OCI-LY7 (cell line): Measurements from ENCODE around the gene ICA1L. TPM values are rescaled to one million over a fixed set of nuclear protein-coding genes. Genes with fewer than 3 reads are reported as not detected.

Experiments
- BruUV-seq: library from RNA; stranded (reverse); fragments of 400-500 nt; replicated peaks from 2 replicates; lab custom pipeline; 2021; lab: Mats Ljungman, UMichigan
- CTCF ChIA-PET: fragments of 300-600 bp; sonication (Branson Sonifier 250); formaldehyde crosslinking; loops from one replicate; lab custom pipeline; 2022; ENCODE audit warnings: antibody characterized with exemption; ENCODE audit not compliant: unreplicated experiment; lab: Charles Lee
- POLR2A ChIA-PET: fragments of 300-600 bp; sonication (Branson Sonifier 250); formaldehyde crosslinking; loops from one replicate; lab custom pipeline; 2022; ENCODE audit warnings: antibody characterized with exemption; lab: Charles Lee
- DNase-seq: peaks from one replicate; pipeline ENCODE4 v3.0.0-alpha.2; 2015; ENCODE audit warnings: low spot score
- H2AFZ ChIP-seq: fragments of 200-600 bp; sonication (generic), shearing (Covaris generic); 2 replicates; pipeline ENCODE4 v1.6.1; 2014; ENCODE audit warnings: mild to moderate bottlenecking, antibody characterized with exemption, low read length, moderate library complexity
- H3K27ac ChIP-seq: fragments of 200-600 bp; sonication (generic); 2 replicates; pipeline ENCODE4 v1.5.1; 2014; ENCODE audit warnings: mixed run types, low read depth, mild to moderate bottlenecking, moderate library complexity, low read length, inconsistent platforms; ENCODE audit not compliant: poor library complexity, severe bottlenecking
- H3K36me3 ChIP-seq: fragments of 200-600 bp; sonication (generic); 2 replicates; pipeline ENCODE4 v1.6.1; 2014; ENCODE audit warnings: mild to moderate bottlenecking, antibody characterized with exemption, low read length, moderate library complexity, mixed read lengths; ENCODE audit not compliant: insufficient read depth
- H3K4me1 ChIP-seq: fragments of 200-600 bp; sonication (generic); 2 replicates; pipeline ENCODE4 v1.5.1; 2014; ENCODE audit warnings: mild to moderate bottlenecking, low read length; ENCODE audit not compliant: insufficient read depth, poor library complexity, severe bottlenecking
- H3K4me2 ChIP-seq: fragments of 200-600 bp; sonication (generic); 2 replicates; pipeline ENCODE4 v1.6.1; 2014; ENCODE audit warnings: mild to moderate bottlenecking, low read length
- H3K4me3 ChIP-seq: fragments of 200-600 bp; sonication (generic); 2 replicates; pipeline ENCODE4 v1.5.1; 2014; ENCODE audit warnings: mild to moderate bottlenecking, low read depth, low read length; ENCODE audit not compliant: poor library complexity, severe bottlenecking
- H3K79me2 ChIP-seq: fragments of 200-600 bp; sonication (generic); 2 replicates; pipeline ENCODE4 v1.6.1; 2016; ENCODE audit warnings: low read depth, mild to moderate bottlenecking, low read length, moderate library complexity, mixed read lengths; ENCODE audit not compliant: insufficient read depth
- H3K9me2 ChIP-seq: fragments of 200-600 bp; sonication (generic); 2 replicates; pipeline ENCODE4 v1.6.1; 2016; ENCODE audit warnings: mild to moderate bottlenecking, low read length, mixed read lengths; ENCODE audit not compliant: insufficient read depth
- H3K9me3 ChIP-seq: fragments of 200-600 bp; sonication (generic); 2 replicates; pipeline ENCODE4 v1.6.1; 2014; ENCODE audit warnings: mild to moderate bottlenecking, mixed run types, low read length, mixed read lengths
- H4K20me1 ChIP-seq: fragments of 200-600 bp; sonication (generic); 2 replicates; pipeline ENCODE4 v1.6.1; 2014; ENCODE audit warnings: mild to moderate bottlenecking, antibody characterized with exemption, low read length, moderate library complexity, mixed read lengths; ENCODE audit not compliant: insufficient read depth
- CTCF ChIP-seq: fragments of 200-600 bp; sonication (generic); conservative IDR thresholded peaks from 2 replicates; pipeline ENCODE4 v1.5.1; 2014; ENCODE audit warnings: mild to moderate bottlenecking, antibody characterized with exemption, low read length, moderate library complexity, mixed read lengths
- EZH2phosphoT487 ChIP-seq: fragments of 200-600 bp; sonication (generic); IDR thresholded peaks from 2 replicates; pipeline ENCODE4 v1.6.1; 2018; ENCODE audit warnings: low read depth, borderline replicate concordance, mild to moderate bottlenecking, mixed run types, antibody characterized with exemption, low read length, moderate library complexity, mixed read lengths
- intact Hi-C: fragments of 100-400 bp; cut with micrococcal nuclease; formaldehyde crosslinking; loops from one replicate; pipeline ENCODE4 v1.10.0; 2022; ENCODE audit not compliant: unreplicated experiment
- total RNA-seq, 2 experiments: library from RNA; depleted of rRNA in 1 of 2; stranded (reverse); fragments of >200 nt in 1 of 2; shearing (Covaris generic) in 1 of 2; gene quantifications; 2 replicates each; pipeline ENCODE4 v1.2.3, GENCODE V29; 2014 to 2022

ICA1L gene
- total RNA-seq, 2 experiments from 2014 or later = 5.2 to 11.1 TPM

- Histone ChIP-seq H3K9me2 (no peaks in the 10 kb centered on the region), H3K27ac (no peak overlapping the region), H3K9me3 (no peaks in the 10 kb centered on the region), H3K4me3 (no peak overlapping the region), H2AFZ (no peak overlapping the region), H3K36me3 (no peaks in the 10 kb centered on the region; the same call in 1 of the 2 replicates), H4K20me1 (no peaks in the 10 kb centered on the region), H3K4me1 (no peaks in the 10 kb centered on the region), H3K4me2 (no peak overlapping the region), H3K79me2 (no peaks in the 10 kb centered on the region)
- no TSS peak for BruUV-seq
- TF ChIP-seq CTCF (no peak), EZH2phosphoT487 (no peak)
- intact Hi-C loops = no loop called here
- DNase-seq = no peak
- ChIA-PET CTCF (no interaction called here), POLR2A (interaction anchor here (0.6 to 0.9 kb wide), 5 partner anchors 13 to 1167 kb away, joined by 3 to 4 read pairs (median 3); no protein-coding TSS in a partner anchor)
Measured at GRCh38 chr2:202768273-202768672, 103.3 kb downstream of the ICA1L start.

DNA sequence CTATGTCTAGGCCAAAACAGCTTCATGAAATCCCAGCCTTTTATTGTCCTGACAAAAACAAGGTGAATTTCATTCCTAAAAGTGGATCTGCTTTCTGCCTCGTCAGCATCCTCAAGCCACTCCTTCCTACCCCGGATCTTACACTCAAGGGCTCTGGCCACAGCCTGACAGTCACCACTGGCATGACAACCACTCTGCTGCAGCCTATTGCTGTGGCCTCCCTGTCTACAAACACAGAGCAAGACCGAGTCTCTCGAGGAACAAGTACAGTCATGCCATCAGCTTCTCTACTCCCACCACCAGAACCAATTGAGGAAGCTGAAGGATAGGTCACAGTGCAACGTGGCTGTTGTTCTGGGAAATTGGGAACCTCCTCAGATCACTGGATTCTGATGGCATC, 106.1 kb downstream of the ICA1L start:
- no TSS peak for BruUV-seq
- DNase-seq = no peak
- no peak overlapping the region for H3K4me3 ChIP-seq
- no peak for TF ChIP-seq CTCF
- no peak for TF ChIP-seq EZH2phosphoT487
- intact Hi-C loops = no loop called here
- H3K9me2 ChIP-seq = no peaks in the 10 kb centered on the region
- no peaks in the 10 kb centered on the region; the same call in 1 of the 2 replicates for H3K36me3 ChIP-seq
- H3K4me2 ChIP-seq = no peak overlapping the region
- no peak overlapping the region for H3K27ac ChIP-seq
- H4K20me1 ChIP-seq = no peaks in the 10 kb centered on the region
- CTCF ChIA-PET = interaction anchor here (0.6 kb wide), 1 partner anchor 11 kb away, joined by 4 read pairs; no protein-coding TSS in a partner anchor
- no peaks in the 10 kb centered on the region for H3K9me3 ChIP-seq
- POLR2A ChIA-PET = interaction anchor here (0.6 to 1.0 kb wide), 6 partner anchors 8 to 145 kb away, joined by 3 to 5 read pairs (median 3); no protein-coding TSS in a partner anchor
- no peaks in the 10 kb centered on the region for H3K79me2 ChIP-seq
- H3K4me1 ChIP-seq = no peaks in the 10 kb centered on the region
- H2AFZ ChIP-seq = no peak overlapping the region

- Histone ChIP-seq H3K36me3 (no peaks in the 10 kb centered on the region; the same call in 1 of the 2 replicates), H3K9me2 (no peaks in the 10 kb centered on the region), H3K79me2 (no peaks in the 10 kb centered on the region), H4K20me1 (no peaks in the 10 kb centered on the region), H2AFZ (no peak overlapping the region), H3K27ac (no peak overlapping the region), H3K9me3 (no peaks in the 10 kb centered on the region), H3K4me1 (no peaks in the 10 kb centered on the region), H3K4me2 (no peak overlapping the region), H3K4me3 (no peak overlapping the region)
- ChIA-PET CTCF (interaction anchor here (0.6 kb wide), 1 partner anchor 11 kb away, joined by 4 read pairs; no protein-coding TSS in a partner anchor), POLR2A (interaction anchor here (0.6 to 1.0 kb wide), 7 partner anchors 8 to 146 kb away, joined by 3 to 5 read pairs (median 3); no protein-coding TSS in a partner anchor)
- no TSS peak for BruUV-seq
- intact Hi-C loops = no loop called here
- TF ChIP-seq CTCF (no peak), EZH2phosphoT487 (no peak)
- DNase-seq = no peak
Measured at GRCh38 chr2:202764991-202765390, 106.6 kb downstream of the ICA1L start.
